ENCODE measurements around the gene ZNF385C. TPM values are rescaled to one million over a fixed set of nuclear protein-coding genes. Genes with fewer than 3 reads are reported as not detected.

The ZNF385C gene
- total and polyA plus RNA-seq, 2 donors, result 0.66 to 1.1 TPM

DNA sequence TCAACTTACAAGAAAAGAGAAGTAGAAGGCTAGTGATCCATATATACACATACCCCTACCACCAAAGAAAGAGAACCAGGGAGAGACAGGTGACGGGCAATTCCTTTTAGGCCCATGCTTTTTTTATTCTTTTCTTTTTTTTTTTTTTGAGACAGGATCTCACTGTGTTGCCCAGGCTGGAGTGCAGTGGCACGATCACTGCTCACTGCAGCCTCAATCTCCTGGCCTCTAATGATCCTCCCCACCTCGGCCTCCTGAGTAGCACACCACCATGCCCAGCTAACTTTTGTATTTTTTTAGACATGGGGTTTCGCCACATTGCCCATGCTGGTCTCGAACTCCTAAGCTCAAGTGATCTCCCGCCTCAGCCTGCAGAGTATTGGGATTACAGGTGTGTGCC lies 29.1 kb upstream of the ZNF385C start:
- H3K27me3 ChIP-seq (ENCODE audit: control insufficient read depth in 2 of 2, insufficient read depth in 1 of 2, low read length in 1 of 2), result no peaks in the 10 kb centered on the region
- H3K36me3 ChIP-seq (ENCODE audit: control insufficient read depth in 2 of 2, insufficient read depth in 2 of 2, low read length in 1 of 2), result peaks cover 65 to 72% of the 10 kb centered on the region in 2 donors
- H3K4me3 ChIP-seq (ENCODE audit: low read length in 2 of 2), result no peak overlapping the region
- H3K9me3 ChIP-seq (ENCODE audit: control insufficient read depth in 2 of 2, insufficient read depth in 1 of 2, low read length in 1 of 2), result no peaks in the 10 kb centered on the region
- H3K27ac ChIP-seq (ENCODE audit: low read depth in 1 of 2, low read length in 1 of 2), result no peak overlapping the region
- no peak for DNase-seq (ENCODE audit: low read depth in 6 of 9, low spot score in 9 of 9)
- H3K4me1 ChIP-seq (ENCODE audit: control insufficient read depth in 2 of 2, insufficient read depth in 2 of 2, low read length in 2 of 2), result peaks cover 9 to 11% of the 10 kb centered on the region in 2 donors
- 90% methylated on average over 6 of the region's 6 CpGs for WGBS

DNA sequence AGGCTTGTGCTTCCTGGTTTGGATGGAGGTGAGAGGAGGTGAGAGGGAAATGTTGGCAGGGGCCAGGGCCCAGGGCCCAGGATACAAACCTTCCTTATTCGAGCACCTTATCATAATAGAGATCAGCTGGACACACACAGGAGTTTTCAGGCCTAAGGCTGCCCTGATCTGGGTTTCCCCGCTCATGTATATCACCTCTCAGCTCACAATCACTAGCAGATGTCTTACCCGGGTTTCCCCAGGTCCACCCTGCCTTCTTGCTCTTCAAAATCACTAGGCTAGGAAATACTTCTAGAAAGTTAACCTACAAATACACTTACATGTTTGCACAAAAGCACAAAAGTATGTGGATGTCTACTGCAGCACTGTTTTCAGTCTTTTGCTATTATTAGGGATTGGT lies 28.6 kb upstream of the ZNF385C start:
- H3K4me3 ChIP-seq (ENCODE audit: low read length in 2 of 2), result no peak overlapping the region
- H3K27me3 ChIP-seq (ENCODE audit: control insufficient read depth in 2 of 2, insufficient read depth in 1 of 2, low read length in 1 of 2), result no peaks in the 10 kb centered on the region
- H3K36me3 ChIP-seq (ENCODE audit: control insufficient read depth in 2 of 2, insufficient read depth in 2 of 2, low read length in 1 of 2), result peaks cover 65 to 71% of the 10 kb centered on the region in 2 donors
- DNase-seq (ENCODE audit: low read depth in 6 of 9, low spot score in 9 of 9), result no peak
- no peaks in the 10 kb centered on the region for H3K9me3 ChIP-seq (ENCODE audit: control insufficient read depth in 2 of 2, insufficient read depth in 1 of 2, low read length in 1 of 2)
- H3K4me1 ChIP-seq (ENCODE audit: control insufficient read depth in 2 of 2, insufficient read depth in 2 of 2, low read length in 2 of 2), result peaks cover 4 to 5% of the 10 kb centered on the region in 2 donors
- WGBS, result 93% methylated on average over 3 of the region's 3 CpGs
- H3K27ac ChIP-seq (ENCODE audit: low read depth in 1 of 2, low read length in 1 of 2), result no peak overlapping the region

DNA sequence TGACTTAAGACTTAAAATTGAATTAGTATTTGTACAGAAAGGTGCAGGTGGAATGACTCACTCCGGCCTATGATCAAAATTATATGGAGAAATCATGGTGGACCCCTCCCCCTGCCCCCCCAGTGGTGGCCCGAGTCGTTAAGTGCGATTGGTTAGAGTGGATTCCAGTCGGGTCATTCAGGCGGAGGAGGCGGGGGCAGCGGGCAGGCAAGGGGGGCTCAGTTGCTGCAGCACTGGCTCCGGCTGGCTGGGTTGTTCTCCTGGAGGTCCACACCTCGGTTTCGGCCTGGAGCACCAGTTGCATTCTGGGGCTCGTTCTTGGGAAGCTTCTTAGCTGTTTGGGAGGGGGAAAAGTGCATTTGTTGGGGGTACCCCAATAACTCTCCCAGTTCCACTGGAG lies 27.3 kb upstream of the ZNF385C start:
- 98% methylated on average over 12 of the region's 12 CpGs for WGBS
- Histone ChIP-seq H3K36me3 (ENCODE audit: control insufficient read depth in 2 of 2, insufficient read depth in 2 of 2, low read length in 1 of 2) (peaks cover 55 to 60% of the 10 kb centered on the region in 2 donors), H3K4me1 (ENCODE audit: control insufficient read depth in 2 of 2, insufficient read depth in 2 of 2, low read length in 2 of 2) (peaks cover 4 to 9% of the 10 kb centered on the region in 2 donors), H3K27me3 (ENCODE audit: control insufficient read depth in 2 of 2, insufficient read depth in 1 of 2, low read length in 1 of 2) (no peaks in the 10 kb centered on the region), H3K4me3 (ENCODE audit: low read length in 2 of 2) (no peak overlapping the region), H3K27ac (ENCODE audit: low read depth in 1 of 2, low read length in 1 of 2) (no peak overlapping the region), H3K9me3 (ENCODE audit: control insufficient read depth in 2 of 2, insufficient read depth in 1 of 2, low read length in 1 of 2) (no peaks in the 10 kb centered on the region)
- no peak for DNase-seq (ENCODE audit: low read depth in 6 of 9, low spot score in 9 of 9)

DNA sequence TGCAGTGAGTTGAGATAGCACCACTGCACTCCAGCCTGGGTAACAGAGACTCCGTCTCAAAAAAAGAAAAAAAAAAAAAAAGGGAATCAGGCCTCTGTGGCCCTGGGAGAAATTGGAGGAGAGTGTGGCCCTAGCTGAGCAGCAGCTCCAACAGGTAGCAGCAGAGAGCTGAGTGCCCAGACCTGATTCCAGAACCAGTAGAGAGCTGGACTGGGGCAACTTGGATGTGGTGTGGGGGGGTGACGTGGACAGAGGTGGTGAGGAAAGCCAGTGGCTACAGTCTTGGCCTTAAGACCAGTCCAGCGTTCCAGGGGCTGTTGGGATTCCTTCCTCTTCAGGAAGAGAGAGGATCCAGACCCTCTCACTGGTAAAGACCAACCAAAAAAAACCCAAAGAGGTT lies 26.0 kb upstream of the ZNF385C start:
- H3K27me3 ChIP-seq (ENCODE audit: control insufficient read depth in 2 of 2, insufficient read depth in 1 of 2, low read length in 1 of 2), result no peaks in the 10 kb centered on the region
- no peak overlapping the region for H3K4me3 ChIP-seq (ENCODE audit: low read length in 2 of 2)
- WGBS, result 99% methylated on average over 3 of the region's 3 CpGs
- H3K4me1 ChIP-seq (ENCODE audit: control insufficient read depth in 2 of 2, insufficient read depth in 2 of 2, low read length in 2 of 2), result peaks cover 4 to 16% of the 10 kb centered on the region in 2 donors
- no peak overlapping the region for H3K27ac ChIP-seq (ENCODE audit: low read depth in 1 of 2, low read length in 1 of 2)
- no peaks in the 10 kb centered on the region for H3K9me3 ChIP-seq (ENCODE audit: control insufficient read depth in 2 of 2, insufficient read depth in 1 of 2, low read length in 1 of 2)
- H3K36me3 ChIP-seq (ENCODE audit: control insufficient read depth in 2 of 2, insufficient read depth in 2 of 2, low read length in 1 of 2), result peaks cover 42 to 47% of the 10 kb centered on the region in 2 donors
- DNase-seq (ENCODE audit: low read depth in 6 of 9, low spot score in 9 of 9), result no peak

DNA sequence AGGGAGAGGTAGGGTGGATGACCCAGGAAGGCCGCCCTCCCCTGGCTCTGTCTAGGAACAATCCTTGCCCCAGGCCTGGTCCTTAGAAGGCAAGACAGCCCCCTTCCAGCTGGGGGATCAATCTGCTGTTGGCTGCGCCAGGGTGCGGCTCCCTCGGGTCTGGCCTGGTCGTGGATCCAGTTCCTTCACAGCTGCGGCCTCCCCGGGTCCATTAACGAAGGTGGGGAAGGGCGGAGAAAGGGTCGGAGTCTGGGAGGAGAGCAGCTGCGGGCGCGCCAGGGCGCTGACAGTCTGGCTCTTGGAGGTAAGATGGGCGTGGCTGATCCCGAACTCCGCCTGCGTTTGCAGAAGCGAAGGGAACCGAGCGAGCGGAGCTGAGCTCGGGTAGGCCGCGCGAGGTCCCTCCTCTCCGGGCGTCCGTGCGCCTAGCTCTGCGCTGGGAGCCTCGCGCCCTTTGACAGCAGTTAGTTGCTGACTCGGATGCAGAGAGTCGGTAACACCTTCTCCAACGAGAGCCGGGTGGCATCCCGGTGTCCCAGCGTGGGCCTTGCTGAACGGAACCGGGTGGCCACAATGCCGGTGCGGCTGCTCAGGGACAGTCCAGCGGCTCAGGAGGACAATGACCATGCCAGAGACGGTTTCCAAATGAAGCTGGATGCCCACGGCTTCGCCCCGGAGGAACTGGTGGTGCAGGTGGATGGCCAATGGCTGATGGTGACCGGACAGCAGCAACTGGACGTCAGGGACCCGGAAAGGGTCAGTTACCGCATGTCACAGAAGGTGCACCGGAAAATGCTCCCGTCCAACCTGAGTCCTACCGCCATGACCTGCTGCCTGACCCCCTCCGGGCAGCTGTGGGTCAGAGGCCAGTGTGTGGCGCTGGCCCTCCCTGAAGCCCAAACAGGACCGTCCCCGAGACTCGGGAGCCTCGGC lies 24.4 kb upstream of the ZNF385C start, which contains the start of gene HSPB9:
Gene HSPB9, plus strand, starts transcription at position 434 of the 933 bp plus-strand sequence. Its CDS starts 47 bp downstream, at position 481.
- Histone ChIP-seq H3K9me3 (ENCODE audit: control insufficient read depth in 2 of 2, insufficient read depth in 1 of 2, low read length in 1 of 2) (no peaks in the 10 kb centered on the region), H3K36me3 (ENCODE audit: control insufficient read depth in 2 of 2, insufficient read depth in 2 of 2, low read length in 1 of 2) (peaks cover 26 to 36% of the 10 kb centered on the region in 2 donors), H3K4me1 (ENCODE audit: control insufficient read depth in 2 of 2, insufficient read depth in 2 of 2, low read length in 2 of 2) (peaks cover 6 to 23% of the 10 kb centered on the region in 2 donors), H3K27ac (ENCODE audit: low read depth in 1 of 2, low read length in 1 of 2) (peak within 1 kb of the TSS in 1 of 2 donors; percentile 44), H3K4me3 (ENCODE audit: low read length in 2 of 2) (no peak within 1 kb of the TSS), H3K27me3 (ENCODE audit: control insufficient read depth in 2 of 2, insufficient read depth in 1 of 2, low read length in 1 of 2) (no peaks in the 10 kb centered on the region)
- WGBS, result 97% methylated on average over 61 of the region's 61 CpGs
- no peak for DNase-seq (ENCODE audit: low read depth in 6 of 9, low spot score in 9 of 9)

GRCh38 chr17:42120770-42121769 lies 22.8 kb upstream of the ZNF385C start, which contains the start of gene KAT2A:
KAT2A (minus strand) TSS chr17:42121367; CDS start chr17:42121304, 63 bp downstream.
- H3K9me3 ChIP-seq (ENCODE audit: control insufficient read depth in 2 of 2, insufficient read depth in 1 of 2, low read length in 1 of 2), result no peaks in the 10 kb centered on the region
- peaks cover 21 to 26% of the 10 kb centered on the region in 2 donors for H3K36me3 ChIP-seq (ENCODE audit: control insufficient read depth in 2 of 2, insufficient read depth in 2 of 2, low read length in 1 of 2)
- H3K27me3 ChIP-seq (ENCODE audit: control insufficient read depth in 2 of 2, insufficient read depth in 1 of 2, low read length in 1 of 2), result no peaks in the 10 kb centered on the region
- DNase-seq (ENCODE audit: low read depth in 6 of 9, low spot score in 9 of 9), result peak in 7 of 9 donors; percentile 65 to 86 (median 79)
- H3K27ac ChIP-seq (ENCODE audit: low read depth in 1 of 2, low read length in 1 of 2), result peak within 1 kb of the TSS in 1 of 2 donors; percentile 44
- 9% methylated on average over 57 of the region's 57 CpGs for WGBS
- H3K4me3 ChIP-seq (ENCODE audit: low read length in 2 of 2), result peak within 1 kb of the TSS; percentile 52 to 81
- peaks cover 6 to 27% of the 10 kb centered on the region in 2 donors for H3K4me1 ChIP-seq (ENCODE audit: control insufficient read depth in 2 of 2, insufficient read depth in 2 of 2, low read length in 2 of 2)

GRCh38 chr17:42120161-42120769 lies 22.0 kb upstream of the ZNF385C start:
- Histone ChIP-seq H3K27ac (ENCODE audit: low read depth in 1 of 2, low read length in 1 of 2) (no peak overlapping the region), H3K36me3 (ENCODE audit: control insufficient read depth in 2 of 2, insufficient read depth in 2 of 2, low read length in 1 of 2) (peaks cover 13 to 18% of the 10 kb centered on the region in 2 donors), H3K9me3 (ENCODE audit: control insufficient read depth in 2 of 2, insufficient read depth in 1 of 2, low read length in 1 of 2) (no peaks in the 10 kb centered on the region), H3K4me1 (ENCODE audit: control insufficient read depth in 2 of 2, insufficient read depth in 2 of 2, low read length in 2 of 2) (peaks cover 6 to 27% of the 10 kb centered on the region in 2 donors), H3K4me3 (ENCODE audit: low read length in 2 of 2) (peak overlapping the region; percentile 52 to 81), H3K27me3 (ENCODE audit: control insufficient read depth in 2 of 2, insufficient read depth in 1 of 2, low read length in 1 of 2) (no peaks in the 10 kb centered on the region)
- WGBS, result 80% methylated on average over 7 of the region's 7 CpGs
- no peak for DNase-seq (ENCODE audit: low read depth in 6 of 9, low spot score in 9 of 9)

GRCh38 chr17:42119301-42119700 lies 21.0 kb upstream of the ZNF385C start:
- Histone ChIP-seq H3K36me3 (ENCODE audit: control insufficient read depth in 2 of 2, insufficient read depth in 2 of 2, low read length in 1 of 2) (peaks cover 10% of the 10 kb centered on the region in 2 donors), H3K27me3 (ENCODE audit: control insufficient read depth in 2 of 2, insufficient read depth in 1 of 2, low read length in 1 of 2) (no peaks in the 10 kb centered on the region), H3K27ac (ENCODE audit: low read depth in 1 of 2, low read length in 1 of 2) (no peak overlapping the region), H3K4me3 (ENCODE audit: low read length in 2 of 2) (no peak overlapping the region), H3K9me3 (ENCODE audit: control insufficient read depth in 2 of 2, insufficient read depth in 1 of 2, low read length in 1 of 2) (no peaks in the 10 kb centered on the region), H3K4me1 (ENCODE audit: control insufficient read depth in 2 of 2, insufficient read depth in 2 of 2, low read length in 2 of 2) (peaks cover 6 to 27% of the 10 kb centered on the region in 2 donors)
- no peak for DNase-seq (ENCODE audit: low read depth in 6 of 9, low spot score in 9 of 9)
- WGBS, result 96% methylated on average over 18 of the region's 18 CpGs
